GM23248 (cell line): ENCODE results near the gene STK33.

ENCODE experiments used
- EZH2 ChIP-seq: fragments of 200-600 bp; sonication (generic); IDR thresholded peaks from 2 replicates; pipeline ENCODE4 v1.6.1; 2018; ENCODE audit warnings: antibody characterized with exemption, mild to moderate bottlenecking; ENCODE audit not compliant: insufficient read depth, poor library complexity, severe bottlenecking
- EZH2phosphoT487 ChIP-seq: fragments of 200-600 bp; sonication (generic); IDR thresholded peaks from 2 replicates; pipeline ENCODE4 v1.6.1; 2018; ENCODE audit warnings: antibody characterized with exemption, moderate library complexity, mild to moderate bottlenecking, low read depth; ENCODE audit not compliant: insufficient read depth

- no peak for TF ChIP-seq EZH2
- TF ChIP-seq EZH2phosphoT487: no peak
Observed at GRCh38 chr11:8577791-8578581, 16.0 kb downstream of the STK33 start.
